Mucosa of descending colon (tissue), 3 donors: Measurements from ENCODE around the gene ACOX1. TPM values are rescaled to one million over a fixed set of nuclear protein-coding genes. Genes with fewer than 3 reads are reported as not detected.
A peak's percentile ranks its signal among the peaks of the same experiment; 100 is the strongest.

ENCODE experiments used
- ATAC-seq: fragments of 200-7000 bp; cut with Tn5 transposase; one replicate; pipeline ENCODE4 v1.9.1; 2020; ENCODE audit warnings: mild to moderate bottlenecking, moderate library complexity
- DNase-seq, 3 donors: peaks; one replicate each; pipeline ENCODE4 v3.0.0-alpha.2; 2020
- H3K36me3 ChIP-seq: fragments of 200-600 bp; one replicate; pipeline ENCODE4 v1.8.0; 2021; ENCODE audit warnings: low read depth, mild to moderate bottlenecking
- H3K4me1 ChIP-seq: fragments of 200-600 bp; one replicate; pipeline ENCODE4 v1.8.0; 2021; ENCODE audit warnings: low read depth, mild to moderate bottlenecking
- H3K4me3 ChIP-seq: fragments of 200-600 bp; one replicate; pipeline ENCODE4 v1.8.0; 2021; ENCODE audit warnings: mild to moderate bottlenecking
- H3K9me3 ChIP-seq: fragments of 200-600 bp; one replicate; pipeline ENCODE4 v1.8.0; 2021; ENCODE audit warnings: mild to moderate bottlenecking
- CTCF ChIP-seq: fragments of 200-600 bp; IDR thresholded peaks from one replicate; pipeline ENCODE4 v1.8.0; 2022; ENCODE audit warnings: antibody characterized with exemption, mild to moderate bottlenecking
- intact Hi-C, 2 donors: fragments of 100-400 bp; cut with DNase I in 1 of 2; cut with micrococcal nuclease in 1 of 2; formaldehyde crosslinking; loops; one replicate each; pipeline versions ENCODE4 v1.11.0 to v1.11.1; 2022; cut with DNase I, micrococcal nuclease
- total RNA-seq, 3 donors: library from RNA; stranded (reverse); fragmentation: NEBNext Ultra II Directional in 2 of 3; extraction: Animal tissue kit (Norgen Biotek cat#: 25700) in 2 of 3; gene quantifications; one replicate each; pipeline versions ENCODE4 v1.2.1 to v1.2.4, GENCODE V29; 2021 to 2023
- donor health status: DM: no; HTN: no; CAD: no; lungs with moderate emphysema.
- donor health status: DM: no; HTN: no; CAD: no.
- donor health status: DM: no; HTN: yes; CAD: no.

Gene ACOX1
- total RNA-seq, 3 donors from 2014 or later, result 128 to 272 (median 154) TPM

DNA sequence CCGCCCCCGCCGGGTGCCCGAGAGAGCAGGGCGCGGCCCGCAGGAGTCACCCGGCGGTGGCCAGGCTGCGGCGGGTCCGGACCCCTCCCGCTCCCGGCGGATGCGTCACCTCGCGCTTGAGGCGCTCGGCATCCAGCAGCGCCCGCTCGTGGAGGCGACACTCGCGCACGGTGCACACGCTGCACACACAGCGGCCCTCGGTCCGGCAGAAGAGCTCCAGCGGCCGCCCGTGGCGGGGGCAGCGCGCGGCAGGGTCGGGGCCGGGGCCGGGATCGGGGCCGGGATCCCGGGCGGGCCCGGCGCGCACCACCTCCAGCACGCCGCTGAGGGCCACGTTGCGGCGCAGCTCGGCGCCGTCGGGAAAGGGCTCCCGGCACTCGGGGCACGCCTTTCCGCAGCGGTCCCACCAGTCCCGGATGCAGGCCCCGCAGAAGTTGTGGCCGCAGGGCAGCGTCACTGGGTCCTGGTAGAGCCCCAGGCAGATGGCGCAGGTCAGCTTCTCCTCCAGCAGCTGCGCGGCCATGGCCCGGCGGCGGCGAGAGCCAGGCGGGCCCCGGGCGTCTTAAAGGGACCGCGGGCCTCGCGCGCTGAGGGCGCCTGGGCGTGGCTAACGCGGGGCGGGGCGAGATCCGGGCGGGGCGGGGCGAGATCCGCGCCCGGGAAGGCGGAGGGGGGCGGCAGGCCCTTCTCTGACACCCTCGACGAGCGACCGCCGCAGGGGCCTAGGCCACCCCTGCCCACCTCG is 82.4 kb downstream of the ACOX1 start, which contains the start of gene TRIM65:
TRIM65 (minus strand) TSS at position 537 of the 745 bp plus-strand sequence; CDS start at position 523, 14 bp downstream.
- Histone ChIP-seq H3K4me3 (peak within 1 kb of the TSS; percentile 90), H3K9me3 (no peaks in the 10 kb centered on the region), H3K36me3 (no peaks in the 10 kb centered on the region), H3K4me1 (peaks cover 20% of the 10 kb centered on the region)
- peak; percentile 26 for TF ChIP-seq CTCF
- intact Hi-C loops, result no loop called here
- ATAC-seq (peak; percentile 89), DNase-seq (peak; percentile 84 to 91 (median 91))

GRCh38 chr17:75895370-75896155 is 83.4 kb downstream of the ACOX1 start:
- H3K4me1 ChIP-seq, result peaks cover 20% of the 10 kb centered on the region
- intact Hi-C loops, result no loop called here
- no peaks in the 10 kb centered on the region for H3K36me3 ChIP-seq
- ATAC-seq (peak; percentile 20), DNase-seq (peak; percentile 42 to 59 (median 57))
- no peaks in the 10 kb centered on the region for H3K9me3 ChIP-seq
- H3K4me3 ChIP-seq, result peak overlapping the region; percentile 90
- TF ChIP-seq CTCF, result no peak

DNA sequence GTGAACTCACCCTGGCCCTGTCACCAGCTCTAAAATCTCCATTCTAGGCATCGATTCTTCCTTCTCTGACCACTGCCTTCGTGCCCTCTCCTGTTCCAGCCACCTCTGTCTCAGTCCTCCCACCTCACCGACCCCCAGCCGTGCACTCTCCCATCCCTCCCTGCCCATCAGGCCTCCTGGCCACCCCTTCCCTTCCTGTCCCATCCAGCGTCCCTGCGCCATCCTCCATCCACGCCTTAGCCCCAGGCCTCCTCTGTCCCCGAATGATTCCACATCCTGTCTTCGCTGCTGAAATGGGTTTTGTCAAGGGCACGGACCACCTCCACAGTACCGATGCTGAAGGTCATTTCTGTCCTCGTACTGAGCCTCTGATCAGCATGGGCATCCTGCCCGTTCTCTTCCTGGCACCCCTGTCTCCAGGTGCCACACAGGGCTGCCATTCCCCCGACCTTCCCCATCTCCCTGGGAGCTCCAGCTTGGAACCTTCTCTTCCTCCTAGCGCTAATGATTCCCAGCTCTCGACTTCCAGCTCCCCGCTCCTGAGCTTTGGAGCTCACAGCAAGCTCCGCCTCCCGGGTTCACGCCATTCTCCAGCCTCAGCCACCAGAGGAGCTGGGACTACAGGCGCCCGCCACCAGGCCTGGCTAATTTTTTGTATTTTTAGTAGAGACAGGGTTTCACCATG is 84.8 kb downstream of the ACOX1 start:
- H3K36me3 ChIP-seq, result no peaks in the 10 kb centered on the region
- no peak overlapping the region for H3K4me3 ChIP-seq
- TF ChIP-seq CTCF, result no peak
- intact Hi-C loops, result no loop called here
- DNase-seq (no peak), ATAC-seq (no peak)
- peaks cover 20% of the 10 kb centered on the region for H3K4me1 ChIP-seq
- no peaks in the 10 kb centered on the region for H3K9me3 ChIP-seq

- H3K4me3 ChIP-seq, result no peak overlapping the region
- H3K36me3 ChIP-seq, result no peaks in the 10 kb centered on the region
- no peaks in the 10 kb centered on the region for H3K9me3 ChIP-seq
- DNase-seq (no peak), ATAC-seq (no peak)
- TF ChIP-seq CTCF, result no peak
- peaks cover 20% of the 10 kb centered on the region for H3K4me1 ChIP-seq
- intact Hi-C loops, result no loop called here
Measured at GRCh38 chr17:75893305-75894048, 85.5 kb downstream of the ACOX1 start.
